Keratinocyte (primary cell): ENCODE measurements around the gene NEURL1. TPM values are rescaled to one million over a fixed set of nuclear protein-coding genes. Genes with fewer than 3 reads are reported as not detected.

ENCODE experiments used
- DNase-seq: peaks from one replicate; pipeline ENCODE4 v3.0.0-alpha.2; 2011; ENCODE audit warnings: low read depth, missing footprints, low spot score
- FAIRE-seq: peaks from 2 replicates; lab custom pipeline; 2011; peaks lifted over from hg19 to GRCh38; lab: Jason Lieb, UNC
- H2AFZ ChIP-seq: 2 replicates; pipeline ENCODE4 v1.6.0; 2012; ENCODE audit warnings: low read length, control low read depth, inconsistent platforms; ENCODE audit not compliant: control insufficient read depth
- H3K27ac ChIP-seq: 2 replicates; pipeline ENCODE4 v1.5.1; 2011; ENCODE audit warnings: low read length; ENCODE audit not compliant: control insufficient read depth, insufficient read depth
- H3K27me3 ChIP-seq: 3 replicates; pipeline ENCODE4 v1.6.0; 2011; ENCODE audit warnings: low read length; ENCODE audit not compliant: control insufficient read depth, insufficient read depth; ENCODE audit errors: extremely low read depth
- H3K36me3 ChIP-seq, 2 experiments: 2 replicates in 1 of 2; 3 replicates in 1 of 2; pipeline ENCODE4 v1.5.1; 2011; ENCODE audit warnings: low read length in 2 of 2, mild to moderate bottlenecking in 1 of 2; ENCODE audit not compliant: control insufficient read depth in 2 of 2, insufficient read depth in 2 of 2; ENCODE audit errors: extremely low read depth in 1 of 2
- H3K4me1 ChIP-seq: 3 replicates; pipeline ENCODE4 v1.5.1; 2011; ENCODE audit warnings: low read length; ENCODE audit not compliant: control insufficient read depth, insufficient read depth; ENCODE audit errors: extremely low read depth
- H3K4me2 ChIP-seq: 3 replicates; pipeline ENCODE4 v1.6.0; 2011; ENCODE audit warnings: low read depth, low read length; ENCODE audit not compliant: control insufficient read depth, insufficient read depth; ENCODE audit errors: extremely low read depth
- H3K4me3 ChIP-seq, 3 experiments: fragments of 200-600 bp in 1 of 3; sonication (generic) in 1 of 3; 2 replicates in 2 of 3; 3 replicates in 1 of 3; pipeline ENCODE4 v1.5.1; 2011 to 2016; ENCODE audit warnings: low read length in 3 of 3, mild to moderate bottlenecking in 3 of 3, control low read depth in 2 of 3, inconsistent platforms in 1 of 3, low read depth in 1 of 3, mixed read lengths in 1 of 3, mixed run types in 1 of 3, moderate library complexity in 1 of 3; ENCODE audit not compliant: control insufficient read depth in 2 of 3, insufficient read depth in 2 of 3; ENCODE audit errors: extremely low read depth in 1 of 3
- H3K79me2 ChIP-seq: 2 replicates; pipeline ENCODE4 v1.6.0; 2012; ENCODE audit warnings: low read length; ENCODE audit not compliant: control insufficient read depth, insufficient read depth
- H3K9ac ChIP-seq: 3 replicates; pipeline ENCODE4 v1.6.0; 2011; ENCODE audit warnings: low read length; ENCODE audit not compliant: control insufficient read depth, insufficient read depth; ENCODE audit errors: extremely low read depth
- H3K9me1 ChIP-seq: 3 replicates; pipeline ENCODE4 v1.6.0; 2011; ENCODE audit warnings: low read length; ENCODE audit not compliant: control insufficient read depth, insufficient read depth; ENCODE audit errors: extremely low read depth
- H3K9me3 ChIP-seq: 2 replicates; pipeline ENCODE4 v1.5.1; 2012; ENCODE audit warnings: low read depth, low read length; ENCODE audit not compliant: control insufficient read depth
- H4K20me1 ChIP-seq: 3 replicates; pipeline ENCODE4 v1.6.0; 2011; ENCODE audit warnings: low read length; ENCODE audit not compliant: control insufficient read depth, insufficient read depth; ENCODE audit errors: extremely low read depth
- CTCF ChIP-seq, 3 experiments: IDR thresholded peaks in 1 of 3; conservative IDR thresholded peaks in 1 of 3; optimal IDR thresholded peaks in 1 of 3; 2 replicates in 2 of 3; 3 replicates in 1 of 3; pipeline versions ENCODE3 to v1.5.1; 2011; ENCODE audit warnings: low read length in 3 of 3, mild to moderate bottlenecking in 3 of 3, moderate library complexity in 2 of 3, control low read depth in 1 of 3, inconsistent platforms in 1 of 3; ENCODE audit not compliant: insufficient read depth in 2 of 3; ENCODE audit errors: extremely low read depth in 1 of 3
- EZH2 ChIP-seq: IDR thresholded peaks from one replicate; pipeline ENCODE4 v1.6.1; 2012; ENCODE audit warnings: inconsistent platforms, mild to moderate bottlenecking, low read length, moderate library complexity
- dilution Hi-C: fragments of 300-500 bp; cut with MboI; formaldehyde crosslinking; loops from one replicate; pipeline ENCODE4 v1.7.0; 2020; ENCODE audit warnings: low sequenced_read_pairs; ENCODE audit not compliant: extremely low pct_ligation_motif_present
- polyA plus RNA-seq, 5 experiments: library from polyadenylated mRNA; depleted of rRNA in 3 of 5; stranded (reverse) in 3 of 5; stranded (forward) in 1 of 5; unstranded in 1 of 5; fragments of >200 nt; gene quantifications; 1 replicate in 1 of 5; 2 replicates in 3 of 5; 3 replicates in 1 of 5; pipeline versions ENCODE4 v1.2.1 to v1.2.3, GENCODE V29; 2011 to 2012; ENCODE audit warnings: missing spikeins in 2 of 5, low read depth in 1 of 5, low replicate concordance in 1 of 5

NEURL1 gene
- polyA plus RNA-seq, 1 donor (not counting 4 experiments of a cell fraction or from before 2014, with no cell fraction given): 0.03 TPM

- dilution Hi-C loops: no loop called here
Measured at GRCh38 chr10:103463499-103463898, 30.0 kb upstream of the NEURL1 start.

GRCh38 chr10:103465411-103466179, 27.9 kb upstream of the NEURL1 start:
- no peak for FAIRE-seq
- Histone ChIP-seq H3K9ac (no peak overlapping the region), H3K27me3 (peaks cover 9% of the 10 kb centered on the region), H3K79me2 (no peaks in the 10 kb centered on the region), H3K4me2 (no peak overlapping the region), H3K27ac (no peak overlapping the region), H3K4me3 (no peak overlapping the region), H3K4me1 (no peaks in the 10 kb centered on the region), H3K36me3 (no peaks in the 10 kb centered on the region), H4K20me1 (no peaks in the 10 kb centered on the region), H3K9me1 (no peaks in the 10 kb centered on the region), H3K9me3 (no peaks in the 10 kb centered on the region), H2AFZ (no peak overlapping the region)
- no peak for DNase-seq
- dilution Hi-C loops: no loop called here
- TF ChIP-seq EZH2 (no peak), CTCF (optimal IDR thresholded peaks at IDR 0.05 in 1 of 3, IDR thresholded peaks at IDR 0.05 in 1 of 3, conservative IDR thresholded peaks at IDR 0.05 in 1 of 3; ENCODE audit: extremely low read depth in 1 of 3, insufficient read depth in 2 of 3, low read length in 3 of 3) (no peak)

More at GRCh38 chr10:103463499-103463898, 30.0 kb upstream of the NEURL1 start:
- no peak overlapping the region for H3K4me2 ChIP-seq
- no peaks in the 10 kb centered on the region for H4K20me1 ChIP-seq
- H3K4me1 ChIP-seq: no peaks in the 10 kb centered on the region
- H3K9me1 ChIP-seq: no peaks in the 10 kb centered on the region
- no peak overlapping the region for H3K4me3 ChIP-seq
- FAIRE-seq: no peak
- TF ChIP-seq CTCF (optimal IDR thresholded peaks at IDR 0.05 in 1 of 3, IDR thresholded peaks at IDR 0.05 in 1 of 3, conservative IDR thresholded peaks at IDR 0.05 in 1 of 3; ENCODE audit: extremely low read depth in 1 of 3, insufficient read depth in 2 of 3, low read length in 3 of 3) (no peak), EZH2 (no peak)
- H3K79me2 ChIP-seq: no peaks in the 10 kb centered on the region
- DNase-seq: no peak
- H3K27ac ChIP-seq: no peak overlapping the region
- H3K27me3 ChIP-seq: peaks cover 9% of the 10 kb centered on the region
- no peaks in the 10 kb centered on the region for H3K9me3 ChIP-seq
- no peaks in the 10 kb centered on the region for H3K36me3 ChIP-seq
- no peak overlapping the region for H2AFZ ChIP-seq
- H3K9ac ChIP-seq: no peak overlapping the region
